IMR-90 (cell line): ENCODE data around the gene DGKG. TPM values are rescaled to one million over a fixed set of nuclear protein-coding genes. Genes with fewer than 3 reads are reported as not detected.
A peak's percentile ranks its signal among the peaks of the same experiment; 100 is the strongest.

ENCODE experiments used
- ATAC-seq: fragments of 200-7000 bp; cut with Tn5 transposase; 2 replicates; pipeline ENCODE4 v1.9.1; 2020; ENCODE audit warnings: low read depth, mild to moderate bottlenecking, moderate library complexity
- BruUV-seq: library from RNA; stranded (reverse); fragments of 400-500 nt; replicated peaks from 2 replicates; lab custom pipeline; 2021; lab: Mats Ljungman, UMichigan
- CTCF ChIA-PET: fragments of 300-600 bp; formaldehyde crosslinking; extraction: SDS; loops from one replicate; lab custom pipeline; 2021; ENCODE audit warnings: antibody characterized with exemption; lab: Yijun Ruan, JAX
- POLR2A ChIA-PET: fragments of 300-600 bp; sonication (Branson Sonifier 250); formaldehyde crosslinking; loops from one replicate; lab custom pipeline; 2022; ENCODE audit warnings: antibody characterized with exemption; ENCODE audit not compliant: unreplicated experiment; lab: Charles Lee
- DNase-seq: peaks from one replicate; pipeline ENCODE4 v3.0.0; 2013
- H2AFZ ChIP-seq: replicated peaks from 2 replicates; pipeline ENCODE3; 2013; ENCODE audit warnings: low read length, mild to moderate bottlenecking; ENCODE audit not compliant: poor library complexity
- H2AK5ac ChIP-seq: 2 replicates; pipeline ENCODE4 v1.6.1; 2013; ENCODE audit warnings: low read depth, low read length, inconsistent platforms
- H2AK9ac ChIP-seq: replicated peaks from 2 replicates; pipeline ENCODE3; 2013; ENCODE audit warnings: mild to moderate bottlenecking, low read depth, low read length, moderate library complexity; ENCODE audit not compliant: poor library complexity
- H2BK120ac ChIP-seq: 2 replicates; pipeline ENCODE4 v1.6.1; 2013; ENCODE audit warnings: low read depth, low read length, inconsistent platforms
- H2BK15ac ChIP-seq: 3 replicates; pipeline ENCODE4 v1.6.1; 2013; ENCODE audit warnings: low read depth, low read length, inconsistent platforms
- H2BK20ac ChIP-seq: 2 replicates; pipeline ENCODE4 v1.6.1; 2013; ENCODE audit warnings: low read depth, mild to moderate bottlenecking, inconsistent platforms, low read length, moderate library complexity
- H2BK5ac ChIP-seq: 2 replicates; pipeline ENCODE4 v1.6.1; 2013; ENCODE audit warnings: mild to moderate bottlenecking, low read depth, low read length, inconsistent platforms; ENCODE audit not compliant: poor library complexity, severe bottlenecking
- H3K14ac ChIP-seq: replicated peaks from 2 replicates; pipeline ENCODE4 v1.6.1; 2013; ENCODE audit warnings: low read depth, low read length, inconsistent platforms
- H3K18ac ChIP-seq: 2 replicates; pipeline ENCODE4 v1.6.1; 2013; ENCODE audit warnings: low read depth, low read length, control low read depth
- H3K23ac ChIP-seq: 2 replicates; pipeline ENCODE4 v1.6.1; 2013; ENCODE audit warnings: low read depth, low read length, inconsistent platforms
- H3K27ac ChIP-seq: 2 replicates; pipeline ENCODE4 v1.5.1; 2013; ENCODE audit warnings: mild to moderate bottlenecking, control low read depth, low read length; ENCODE audit not compliant: insufficient read depth
- H3K27me3 ChIP-seq: 2 replicates; pipeline ENCODE4 v1.6.1; 2013; ENCODE audit warnings: low read length; ENCODE audit not compliant: control insufficient read depth, insufficient read depth
- H3K36me3 ChIP-seq: 2 replicates; pipeline ENCODE4 v1.6.1; 2013; ENCODE audit warnings: low read length, mixed read lengths; ENCODE audit not compliant: control insufficient read depth, insufficient read depth
- H3K4ac ChIP-seq: 2 replicates; pipeline ENCODE4 v1.6.1; 2013; ENCODE audit warnings: low read depth, low read length, inconsistent platforms
- H3K4me1 ChIP-seq: 2 replicates; pipeline ENCODE4 v1.6.1; 2013; ENCODE audit warnings: low read length, mixed read lengths; ENCODE audit not compliant: control insufficient read depth, insufficient read depth
- H3K4me2 ChIP-seq: 2 replicates; pipeline ENCODE4 v1.6.1; 2013; ENCODE audit warnings: low read depth, mild to moderate bottlenecking, control low read depth, low read length, moderate library complexity
- H3K4me3 ChIP-seq: 2 replicates; pipeline ENCODE4 v1.5.1; 2013; ENCODE audit warnings: low read depth, mild to moderate bottlenecking, control low read depth, low read length, moderate library complexity; ENCODE audit not compliant: insufficient read depth
- H3K56ac ChIP-seq: 2 replicates; pipeline ENCODE4 v1.6.1; 2013; ENCODE audit warnings: low read length, inconsistent platforms; ENCODE audit not compliant: insufficient read depth; ENCODE audit errors: extremely low read depth
- H3K79me1 ChIP-seq, 2 experiments: 2 replicates each; pipeline ENCODE4 v1.6.1; 2013; ENCODE audit warnings: low read length in 2 of 2, inconsistent platforms in 1 of 2, low read depth in 1 of 2
- H3K9ac ChIP-seq: 2 replicates; pipeline ENCODE4 v1.6.1; 2013; ENCODE audit warnings: low read depth, low read length, control low read depth
- H3K9me1 ChIP-seq: 2 replicates; pipeline ENCODE4 v1.6.1; 2013; ENCODE audit warnings: low read length, inconsistent platforms; ENCODE audit not compliant: insufficient read depth
- H3K9me3 ChIP-seq: 2 replicates; pipeline ENCODE4 v1.6.1; 2013; ENCODE audit warnings: low read length; ENCODE audit not compliant: control insufficient read depth, insufficient read depth
- H4K20me1 ChIP-seq: 2 replicates; pipeline ENCODE4 v1.6.1; 2013; ENCODE audit warnings: low read length, inconsistent platforms; ENCODE audit not compliant: insufficient read depth
- H4K5ac ChIP-seq: 2 replicates; pipeline ENCODE4 v1.6.1; 2013; ENCODE audit warnings: mild to moderate bottlenecking, low read depth, low read length, control low read depth
- H4K8ac ChIP-seq, 2 experiments: 2 replicates each; pipeline ENCODE4 v1.6.1; 2013; ENCODE audit warnings: low read depth in 2 of 2, low read length in 2 of 2, control low read depth in 1 of 2, inconsistent platforms in 1 of 2
- H4K91ac ChIP-seq: 2 replicates; pipeline ENCODE4 v1.6.1; 2013; ENCODE audit warnings: low read depth, low read length, inconsistent platforms; ENCODE audit not compliant: insufficient read depth
- SMC3 ChIP-seq: fragments of 150-350 bp; IDR thresholded peaks from 2 replicates; pipeline ENCODE4 v1.6.1; 2016; ENCODE audit warnings: low read depth, mild to moderate bottlenecking, antibody characterized with exemption, low read length, moderate library complexity
- WGBS, 2 experiments: methylation state at CpG; one replicate each; pipeline versions ENCODE4 v1.1.5 to v1.1.7; 2013; ENCODE audit warnings: missing lambda C conversion rate in 2 of 2; ENCODE audit not compliant: insufficient read length in 1 of 2; ENCODE audit errors: extremely low coverage in 2 of 2; 5-methylcytosine and 5-hydroxymethylcytosine counted together
- dilution Hi-C: fragments of 300-500 bp; cut with HindIII; formaldehyde crosslinking; loops from one replicate; pipeline ENCODE4 v1.14.3; 2018; ENCODE audit warnings: low sequenced_read_pairs; ENCODE audit not compliant: unreplicated experiment
- in situ Hi-C: fragments of 300-500 bp; cut with MboI; formaldehyde crosslinking; loops from 3 replicates; pipeline ENCODE4 v1.14.3; 2019; ENCODE audit warnings: low sequenced_read_pairs, inconsistent platforms, mixed read lengths
- intact Hi-C: fragments of 100-400 bp; cut with micrococcal nuclease; formaldehyde crosslinking; loops from 2 replicates; pipeline ENCODE4 v1.10.0; 2022
- polyA plus RNA-seq, 3 experiments: library from polyadenylated mRNA; depleted of rRNA; stranded (reverse); fragments of >200 nt; gene quantifications; 2 replicates each; pipeline ENCODE4 v1.2.3, GENCODE V29; 2012; ENCODE audit warnings: low replicate concordance in 1 of 3
- total RNA-seq: library from RNA; depleted of rRNA; stranded (reverse); fragments of >200 nt; gene quantifications from 2 replicates; pipeline ENCODE4 v1.2.3, GENCODE V29; 2012

DGKG gene
- total and polyA plus RNA-seq, 2 of the 4 experiments (the other 2 are of a cell fraction), result 1.2 to 4.1 TPM

GRCh38 chr3:186166491-186167288 lies 195.3 kb downstream of the DGKG start:
- Histone ChIP-seq H2AK9ac (no peak overlapping the region), H3K79me1 (no peaks in the 10 kb centered on the region), H2BK5ac (no peak overlapping the region), H4K20me1 (no peaks in the 10 kb centered on the region), H3K14ac (no peak overlapping the region), H3K27me3 (peaks cover 32% of the 10 kb centered on the region), H3K4me1 (peaks cover 3% of the 10 kb centered on the region; the same call in 1 of the 2 replicates), H2AFZ (no peak overlapping the region), H3K23ac (no peak overlapping the region), H2AK5ac (no peak overlapping the region), H3K4me3 (no peak overlapping the region), H3K56ac (no peak overlapping the region), H2BK15ac (no peak overlapping the region), H4K91ac (no peak overlapping the region), H3K4me2 (no peak overlapping the region), H3K9me1 (no peaks in the 10 kb centered on the region; the same call in 1 of the 2 replicates), H3K27ac (no peak overlapping the region), H2BK120ac (no peak overlapping the region), H3K18ac (no peak overlapping the region), H3K9ac (no peak overlapping the region), H4K5ac (no peak overlapping the region), H2BK20ac (no peak overlapping the region), H3K9me3 (no peaks in the 10 kb centered on the region), H4K8ac (no peak overlapping the region), H3K36me3 (no peaks in the 10 kb centered on the region), H3K4ac (no peak overlapping the region)
- in situ Hi-C loops (no loop called here), intact Hi-C loops (no loop called here), dilution Hi-C loops (no loop called here)
- no CpG with 5 or more reads among the region's 3 CpGs for WGBS, 2 experiments
- BruUV-seq, result no TSS peak
- ChIA-PET POLR2A (no interaction called here), CTCF (interaction anchor here (0.5 kb wide), 1 partner anchor 598 kb away, joined by 3 read pairs; no protein-coding TSS in a partner anchor)
- no peak for TF ChIP-seq SMC3
- DNase-seq (no peak), ATAC-seq (peak; percentile 48; the same call in 1 of the 2 replicates)
